HG02571 (cell line): ENCODE data around the gene ABHD8.

ENCODE experiments used
- ATAC-seq: cut with Tn5 transposase; IDR thresholded peaks from one replicate; pipeline ENCODE4 v1.9.1; 2021; ENCODE audit warnings: mild to moderate bottlenecking, moderate library complexity; ENCODE audit not compliant: unreplicated experiment

ABHD8 gene

GRCh38 chr19:17243830-17244617 is 59.2 kb downstream of the ABHD8 start:
- ATAC-seq = no peak

GRCh38 chr19:17243211-17243829 is 59.9 kb downstream of the ABHD8 start:
- no peak for ATAC-seq

GRCh38 chr19:17242431-17243208 is 60.6 kb downstream of the ABHD8 start:
- ATAC-seq = no peak
